HG03565 (cell line): ENCODE results near the gene CWC22.
"Not testable (repeated sequence)": the region's sequence is repeated elsewhere in the genome, so short reads cannot be mapped to it uniquely, and the experiment has no call there.

Experiments
- ATAC-seq: cut with Tn5 transposase; IDR thresholded peaks from one replicate; pipeline ENCODE4 v1.9.1; 2021; ENCODE audit warnings: mild to moderate bottlenecking, moderate library complexity; ENCODE audit not compliant: unreplicated experiment

The CWC22 gene

DNA sequence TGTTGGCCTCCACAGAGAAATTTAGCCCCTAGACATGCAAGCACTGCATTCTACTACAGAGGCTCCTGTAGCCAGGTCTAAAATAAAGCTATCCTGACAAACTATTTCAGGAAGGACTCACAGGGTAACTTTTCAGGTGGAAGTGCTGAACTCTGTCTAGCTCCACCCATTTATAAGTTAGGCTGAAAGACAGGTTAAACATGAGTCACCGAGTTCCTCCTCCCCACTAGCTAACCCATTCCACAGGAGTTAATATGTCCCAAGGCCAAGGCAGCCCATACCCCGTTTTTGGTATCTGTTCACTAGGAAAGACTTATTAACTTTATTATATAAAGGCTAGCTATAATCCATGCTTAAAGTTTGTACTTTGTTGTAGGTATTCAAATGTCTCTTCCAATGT, 3.5 kb downstream of the CWC22 start:
- ATAC-seq: no peak

DNA sequence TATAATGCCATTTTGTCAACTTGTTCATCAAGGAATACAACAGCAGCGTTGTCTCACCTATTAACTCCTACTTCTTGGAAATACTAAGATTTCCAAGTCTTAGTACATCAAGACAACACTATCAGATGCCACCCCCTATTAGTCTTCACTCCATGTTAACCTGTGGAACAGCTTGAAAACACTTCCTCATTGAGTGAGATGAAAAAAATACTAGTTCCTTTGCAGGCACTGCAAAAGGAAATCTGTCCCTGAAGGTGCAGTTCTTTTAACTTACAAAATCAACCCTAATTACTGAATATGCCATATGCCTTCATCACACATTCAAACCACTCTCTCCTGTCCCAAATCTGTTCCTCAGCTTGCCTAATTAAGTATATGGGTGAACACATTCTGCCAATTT, 4.0 kb downstream of the CWC22 start:
- ATAC-seq: no peak

DNA sequence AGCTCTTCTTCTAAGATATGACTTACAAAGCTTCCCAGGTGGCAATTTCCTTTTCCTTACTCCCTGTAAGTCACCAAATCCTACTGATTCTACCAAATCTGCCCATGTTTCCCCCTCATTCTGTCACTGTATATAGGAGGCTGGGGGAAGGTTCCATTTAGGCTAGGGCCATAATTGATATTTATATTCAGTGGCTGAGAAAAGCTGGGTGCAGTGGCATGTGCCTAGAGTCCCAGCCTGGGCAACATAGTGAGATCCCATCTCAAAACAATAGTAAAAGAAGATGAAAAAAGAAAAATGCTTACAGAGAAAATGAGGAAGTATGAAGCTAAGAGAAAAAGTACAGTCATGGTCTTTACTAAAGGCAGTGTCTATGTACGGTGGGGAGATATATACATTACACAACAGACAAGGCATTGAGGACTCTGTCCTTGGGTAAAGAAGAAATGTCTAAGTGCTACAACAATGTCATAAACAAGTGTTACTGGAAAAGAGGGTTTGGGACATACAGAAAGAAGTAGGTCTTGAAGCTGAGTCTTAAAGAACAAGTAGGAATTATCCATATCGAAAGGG, 4.8 kb downstream of the CWC22 start:
- no peak for ATAC-seq

DNA sequence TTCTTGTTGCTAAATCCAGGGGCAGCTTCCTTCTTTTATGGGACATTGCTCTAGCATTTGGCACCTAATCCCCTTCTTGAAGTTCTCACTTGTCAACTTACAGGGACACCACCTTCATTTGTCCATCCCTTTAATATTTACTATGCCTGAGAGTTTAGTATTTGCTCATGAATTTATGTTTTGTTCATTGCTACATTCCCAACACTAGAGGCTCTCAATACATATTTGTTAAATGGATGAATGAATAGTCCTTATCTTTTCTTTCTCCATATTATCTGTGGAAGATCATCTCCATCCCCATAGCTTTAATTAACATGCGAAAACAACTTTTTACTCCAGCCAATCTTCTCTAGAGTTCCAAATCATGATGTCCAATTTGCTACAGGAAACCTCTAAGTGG, 5.4 kb downstream of the CWC22 start:
- ATAC-seq: no peak

DNA sequence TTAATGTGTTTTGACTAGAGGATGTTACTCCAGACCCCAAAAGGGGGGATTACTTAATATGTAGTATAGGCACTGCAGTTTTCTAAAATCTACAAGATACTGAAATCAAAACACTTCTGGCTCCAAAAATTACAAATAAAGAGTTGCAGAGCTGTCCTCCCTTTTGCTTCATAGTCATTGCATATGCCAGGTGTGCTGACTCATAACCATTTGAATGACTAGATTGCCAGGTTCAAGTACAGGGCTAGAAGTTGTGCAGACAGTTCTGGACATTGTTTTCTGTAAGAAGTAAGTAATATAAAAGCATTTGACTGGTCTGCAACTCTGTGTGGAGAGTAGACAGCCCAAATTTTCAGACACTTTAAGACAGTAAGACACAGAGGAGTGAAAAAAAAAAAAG, 6.7 kb downstream of the CWC22 start:
- ATAC-seq: peak; percentile 36

DNA sequence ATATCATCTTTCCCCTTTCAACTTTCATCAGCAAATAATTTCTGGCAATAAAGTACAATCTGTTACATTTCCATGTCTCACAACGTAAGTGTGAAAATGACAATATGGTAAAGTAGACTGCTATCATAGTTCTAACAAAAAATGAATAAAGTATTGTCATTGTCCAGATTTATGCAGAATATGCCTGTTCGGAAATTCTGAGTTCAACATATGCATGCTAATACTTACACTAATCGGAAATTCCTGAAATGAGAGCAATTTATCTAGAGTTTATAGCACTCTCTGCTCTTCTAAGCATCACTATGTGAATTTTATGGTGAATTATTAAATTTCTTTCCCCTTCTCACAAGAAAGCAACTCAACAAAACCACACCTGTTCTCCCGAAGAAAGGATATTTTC, 8.1 kb downstream of the CWC22 start:
- ATAC-seq: no peak

DNA sequence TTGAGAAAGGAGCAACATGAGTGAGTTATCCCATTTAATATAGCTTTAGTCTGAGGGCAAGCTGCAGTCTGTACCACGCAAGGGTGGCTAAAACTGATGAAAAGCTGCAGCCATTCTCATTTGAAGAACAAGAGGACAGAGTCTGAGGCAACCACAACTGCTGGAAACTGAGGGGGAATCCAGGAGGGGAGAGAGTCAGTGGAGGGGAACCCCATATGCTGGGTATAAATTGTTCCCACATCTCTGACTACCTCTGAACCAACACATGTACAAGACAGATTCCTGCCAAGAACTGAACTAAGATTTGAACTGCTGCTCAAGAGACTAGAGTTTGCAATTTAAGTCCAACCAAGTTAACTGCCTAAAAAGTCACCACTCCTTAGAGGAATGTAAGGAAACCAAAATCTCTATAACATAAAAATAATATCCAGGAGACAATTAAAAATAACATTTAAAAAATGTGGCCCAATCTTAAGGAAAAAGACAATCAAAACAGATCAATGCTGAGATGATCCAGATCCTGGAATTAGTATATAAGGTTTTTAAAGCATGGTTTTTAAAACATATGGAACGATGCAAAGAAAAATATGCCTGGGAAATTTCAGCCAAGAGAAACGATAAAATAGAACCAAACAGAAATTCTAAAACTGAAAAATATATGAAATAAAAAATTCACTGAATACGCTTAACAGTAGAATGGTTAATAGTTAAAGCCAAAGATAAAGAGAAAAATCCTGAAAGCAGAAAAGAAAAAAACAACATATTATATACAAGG, 11.2 kb downstream of the CWC22 start:
- peak; percentile 39 for ATAC-seq

DNA sequence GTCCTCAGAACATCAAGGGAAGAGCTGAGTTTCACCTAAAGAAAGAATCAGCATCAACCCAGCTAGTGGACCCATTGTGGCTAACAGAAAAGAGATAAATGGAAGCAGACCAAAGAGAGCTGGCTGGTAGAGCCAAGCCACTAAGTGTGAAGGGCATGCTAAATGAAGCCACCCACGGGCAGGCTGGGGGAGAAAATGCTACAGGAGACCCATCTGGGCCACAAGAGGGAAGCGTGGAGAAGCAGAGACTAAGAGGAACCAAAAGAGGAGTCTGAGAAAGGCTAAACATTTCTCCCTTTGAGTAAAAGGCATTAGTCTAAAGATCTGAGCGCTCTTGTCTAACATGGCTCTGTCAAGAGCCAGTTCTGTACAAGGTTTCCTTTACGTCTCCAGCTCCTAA, 15.8 kb downstream of the CWC22 start:
- no peak for ATAC-seq

DNA sequence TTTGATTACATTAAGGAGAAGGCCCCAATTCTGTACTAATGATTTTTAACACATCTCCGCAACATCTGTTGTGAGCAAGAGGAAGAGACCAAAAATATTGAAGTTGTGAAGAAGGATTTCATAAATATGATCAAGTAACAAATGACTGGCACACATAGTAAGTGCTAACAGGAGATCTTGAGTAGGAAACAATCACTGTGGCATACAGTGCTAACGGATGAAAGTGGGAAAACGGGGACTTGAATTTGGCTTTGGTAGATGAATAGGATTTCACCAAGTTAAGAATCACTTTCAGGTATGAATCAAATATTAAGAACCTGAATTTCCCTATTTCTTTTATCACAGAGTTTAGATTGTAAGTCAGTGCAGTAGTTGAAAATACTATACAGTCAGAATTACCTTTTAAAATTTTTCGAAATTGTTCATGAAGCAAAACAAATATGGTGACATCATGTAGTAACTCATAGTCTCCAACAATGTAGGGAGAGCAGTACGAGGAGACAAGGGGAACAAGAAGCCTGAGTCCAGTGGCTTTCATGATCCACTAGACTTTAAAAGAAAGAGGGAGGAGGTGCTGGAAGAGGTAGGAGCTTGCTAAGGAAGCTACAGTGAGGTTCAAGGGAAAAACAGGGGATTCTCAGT, 16.3 kb downstream of the CWC22 start:
- no peak for ATAC-seq

DNA sequence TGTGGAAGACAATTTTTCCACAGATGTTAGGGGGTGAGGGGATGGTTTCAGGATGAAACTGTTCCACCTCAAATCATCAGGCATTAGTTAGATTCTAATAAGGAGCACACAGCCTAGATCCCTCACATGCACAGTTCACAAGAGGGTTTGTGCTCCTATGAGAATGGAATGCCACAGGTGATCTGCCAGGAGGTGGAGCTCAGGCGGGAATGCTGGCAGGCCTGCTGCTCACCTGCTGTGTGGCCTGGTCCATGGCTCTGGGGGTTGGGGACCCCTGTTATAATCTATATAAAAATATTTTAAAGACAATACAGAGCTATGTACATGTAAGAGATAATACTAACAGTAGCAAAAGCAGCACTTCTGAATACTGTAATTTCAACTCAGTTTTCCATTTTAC, 19.2 kb downstream of the CWC22 start:
- ATAC-seq: no peak

DNA sequence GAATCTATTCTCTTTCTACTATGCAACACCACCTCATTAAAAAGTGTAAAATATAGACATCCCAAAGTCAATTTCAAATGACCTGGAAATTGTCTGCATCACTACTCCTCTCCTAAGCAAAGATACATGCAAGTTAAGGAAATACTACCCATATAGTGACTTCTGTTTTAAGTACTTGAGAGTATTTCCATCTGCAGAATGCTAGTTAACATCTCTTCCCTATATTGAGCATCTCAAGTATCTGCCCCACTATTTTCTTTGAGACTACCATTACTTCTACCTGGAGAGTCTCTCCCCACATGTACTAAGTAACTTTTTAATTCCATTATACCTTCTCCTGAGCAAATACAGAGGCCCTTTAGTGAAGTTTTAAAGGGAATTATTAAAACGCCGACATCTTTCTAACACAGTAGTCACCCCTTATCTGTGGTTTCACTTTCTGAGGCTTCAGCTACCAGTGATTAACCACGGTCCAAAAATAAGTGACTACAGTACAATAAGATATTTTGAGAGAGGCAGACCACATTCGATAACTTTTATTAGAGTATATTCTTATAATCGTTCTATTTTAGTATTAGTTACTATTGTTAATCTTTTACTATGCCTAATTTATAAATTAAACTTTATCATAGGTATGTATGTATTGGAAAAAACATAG, 21.8 kb downstream of the CWC22 start:
- peak; percentile 93 for ATAC-seq

DNA sequence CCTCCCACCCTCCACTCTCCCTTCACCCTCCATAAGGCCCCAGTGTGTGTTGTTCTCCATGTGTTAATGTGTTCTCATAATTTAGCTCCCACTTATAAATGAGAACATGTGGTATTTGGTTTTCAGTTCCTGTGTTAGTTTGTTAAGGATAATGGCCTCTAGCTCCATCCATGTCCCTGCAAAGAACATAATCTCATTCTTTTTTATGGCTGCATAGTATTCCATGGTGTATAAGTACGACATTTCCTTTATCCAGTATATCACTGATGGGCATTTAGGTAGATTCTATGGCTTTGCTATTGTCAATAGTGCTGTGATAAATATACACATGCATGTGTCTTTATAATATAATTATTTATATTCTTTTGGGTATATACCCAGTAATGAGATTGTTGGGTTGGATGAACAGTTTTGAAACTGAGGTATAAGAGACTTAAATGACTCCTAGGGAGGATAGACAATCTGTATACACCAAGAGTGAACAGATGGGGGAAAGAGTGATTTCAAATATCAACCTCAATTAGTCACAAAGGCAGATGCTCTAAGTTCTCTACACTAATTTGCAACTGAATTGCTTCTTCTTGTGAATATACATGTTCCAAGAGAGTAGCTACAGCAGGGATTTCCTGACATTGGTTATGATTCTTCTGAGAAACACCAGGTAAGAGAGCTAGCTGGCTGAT, 23.7 kb downstream of the CWC22 start:
- ATAC-seq: no peak

DNA sequence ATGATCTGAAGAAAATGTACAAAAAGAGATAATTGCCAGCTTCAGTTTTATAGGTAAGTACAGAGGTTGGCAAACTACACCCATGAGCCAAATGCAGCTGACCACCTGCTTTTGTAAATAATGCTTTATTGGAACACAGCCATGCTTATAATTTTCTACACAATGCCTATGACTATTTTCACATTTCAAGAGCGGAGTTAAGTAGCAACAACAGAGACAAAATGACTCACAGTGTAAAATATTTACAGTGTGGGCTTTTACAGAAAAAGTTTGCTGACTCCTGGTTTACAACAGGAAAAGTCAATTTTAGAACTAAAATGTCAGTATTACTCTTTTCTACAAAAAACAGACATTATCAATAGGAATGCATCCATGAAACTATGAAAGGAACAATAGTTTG, 26.0 kb downstream of the CWC22 start:
- ATAC-seq: no peak

DNA sequence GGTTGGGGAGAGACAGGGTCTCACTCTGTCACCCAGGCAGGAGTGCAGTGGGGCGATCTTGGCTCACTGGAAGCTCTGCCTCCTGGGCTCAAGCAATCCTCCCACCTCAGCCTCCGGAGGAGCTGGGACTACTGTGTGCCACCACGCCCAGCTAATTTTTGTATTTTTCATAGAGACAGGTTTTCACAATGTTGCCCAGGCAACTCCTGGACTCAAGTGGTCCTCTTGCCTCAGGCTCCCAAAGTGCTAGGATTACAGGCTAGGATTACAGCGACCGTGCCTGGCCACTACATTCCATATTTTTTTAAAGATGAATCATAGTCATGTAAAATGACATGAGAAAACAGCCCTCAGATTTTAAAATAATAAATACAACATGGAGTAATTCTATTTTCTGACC, 32.3 kb downstream of the CWC22 start:
- ATAC-seq: no peak

DNA sequence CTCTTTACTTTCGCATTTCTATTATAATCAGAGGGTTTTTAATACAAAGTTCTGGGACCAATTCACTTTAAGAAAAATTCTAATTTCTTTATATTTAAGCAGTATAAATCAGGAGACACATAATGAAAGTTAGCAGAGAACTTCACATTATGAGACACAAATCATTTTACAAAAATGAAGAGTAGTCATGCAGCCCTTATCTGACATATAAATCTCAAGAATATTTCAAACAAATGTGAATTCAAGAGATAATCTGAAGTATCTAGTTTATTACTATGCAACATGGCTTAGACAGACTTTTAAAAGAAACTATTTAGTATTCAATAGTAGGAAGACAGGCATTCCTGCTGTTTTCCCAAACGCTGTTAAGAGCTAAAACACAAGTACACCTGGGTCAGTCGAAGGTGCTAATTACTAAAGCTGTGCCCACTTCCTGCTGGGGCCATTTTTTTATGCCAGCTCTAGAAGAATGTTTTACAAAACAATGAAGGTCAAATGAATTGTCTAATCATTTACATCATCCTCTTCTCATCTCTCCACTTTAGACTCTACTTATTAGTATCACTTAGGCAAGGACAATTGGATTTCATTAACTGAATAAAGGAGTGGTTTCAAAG, 40.2 kb downstream of the CWC22 start:
- no peak for ATAC-seq

DNA sequence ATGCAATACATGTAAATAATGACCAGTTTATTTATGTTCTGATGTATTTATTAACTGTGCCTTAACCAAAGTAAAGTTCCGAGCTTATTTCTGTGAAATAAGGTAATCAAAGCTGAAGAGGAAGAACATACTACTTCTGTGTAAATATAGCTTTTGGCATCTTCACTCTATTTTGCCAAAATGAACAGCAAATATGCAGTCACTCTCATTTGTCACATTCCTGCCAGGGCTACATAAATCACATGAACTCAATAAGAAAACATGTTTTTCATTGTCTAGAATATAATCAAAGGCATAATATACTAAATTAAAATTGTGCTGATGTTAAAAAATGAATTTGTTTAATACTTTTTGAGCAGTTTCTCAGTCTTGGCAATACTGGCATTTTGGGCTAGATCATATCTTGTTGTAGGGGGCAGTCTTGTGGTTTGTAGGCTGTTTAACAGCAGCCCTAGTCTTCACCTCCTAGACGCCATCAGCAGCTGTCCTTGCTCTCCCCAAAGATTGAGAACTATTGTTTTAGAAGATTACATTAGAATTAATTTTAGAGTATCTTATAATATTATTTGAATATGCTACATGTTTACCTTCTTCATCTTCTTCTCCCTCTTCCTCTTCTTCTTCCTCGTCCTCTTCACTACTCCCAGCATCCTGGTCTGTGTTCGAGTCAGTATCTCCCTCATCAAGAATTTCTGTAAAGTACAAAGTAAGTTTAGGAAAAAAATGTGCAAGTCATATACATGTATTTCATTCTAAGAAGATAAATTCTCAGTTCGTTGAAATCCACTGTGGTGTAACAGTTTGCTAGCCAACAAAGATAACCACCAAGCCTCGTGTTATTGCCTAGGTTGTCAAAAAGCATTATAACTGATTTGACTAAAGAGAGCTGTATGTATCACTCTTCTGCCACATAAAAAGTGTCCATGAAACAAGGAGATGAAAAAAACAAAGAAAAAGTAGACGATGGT, 41.5 kb downstream of the CWC22 start:
- ATAC-seq: no peak

DNA sequence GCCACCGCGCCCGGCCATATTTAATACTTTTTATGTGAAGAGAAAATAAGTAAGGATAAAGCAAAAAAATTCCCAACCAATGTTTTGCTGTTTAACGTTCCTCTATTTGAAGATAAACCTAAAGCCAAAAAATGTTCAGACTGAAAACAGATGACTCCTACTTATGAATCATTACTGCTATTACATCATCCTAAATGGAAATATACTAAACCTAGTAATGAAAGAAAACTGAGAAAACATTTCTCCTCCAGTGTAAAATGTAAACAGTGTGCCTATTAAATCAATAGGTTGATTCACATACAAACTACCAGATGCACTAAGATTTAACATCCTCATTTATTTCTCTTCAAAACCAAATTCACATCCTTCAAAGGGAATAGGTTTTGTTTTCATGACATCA, 43.5 kb downstream of the CWC22 start:
- ATAC-seq: no peak

DNA sequence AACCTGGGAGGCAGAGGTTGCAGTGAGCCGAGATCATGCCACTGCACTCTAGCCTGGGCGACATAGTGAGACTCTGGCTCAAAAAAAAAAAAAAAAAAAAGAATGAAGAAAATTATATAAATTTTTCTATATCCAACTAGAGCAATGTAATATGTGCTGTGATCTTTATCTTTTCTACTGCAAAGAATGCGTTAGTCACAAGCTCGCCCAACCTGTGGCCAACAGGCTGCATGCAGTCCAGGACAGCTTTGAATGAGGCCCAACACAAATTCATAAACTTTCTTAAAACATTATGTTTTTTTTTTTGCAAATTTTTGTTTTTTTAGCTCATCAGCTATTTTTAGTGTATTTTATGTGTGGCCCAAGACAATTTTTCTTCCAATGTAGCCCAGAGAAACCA, 48.8 kb downstream of the CWC22 start:
- ATAC-seq: not testable (repeated sequence)

DNA sequence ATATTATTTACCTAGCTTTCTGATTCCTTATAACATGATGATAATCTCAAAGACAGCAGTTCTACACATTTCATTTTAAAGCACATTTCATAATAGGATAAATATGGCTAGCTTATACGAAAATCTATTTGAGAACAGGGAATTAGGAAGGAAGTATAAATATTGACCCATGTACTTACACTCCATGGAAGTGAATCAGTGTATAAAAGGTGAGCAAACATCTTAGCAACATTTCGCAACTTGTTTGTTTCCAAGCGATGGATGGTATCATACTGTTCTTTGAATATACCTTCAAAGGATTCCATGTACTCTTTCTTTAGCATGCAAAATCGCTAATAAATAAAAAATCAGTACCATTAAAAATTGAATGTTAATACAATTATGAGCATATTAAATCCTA, 53.1 kb downstream of the CWC22 start:
- ATAC-seq: no peak

DNA sequence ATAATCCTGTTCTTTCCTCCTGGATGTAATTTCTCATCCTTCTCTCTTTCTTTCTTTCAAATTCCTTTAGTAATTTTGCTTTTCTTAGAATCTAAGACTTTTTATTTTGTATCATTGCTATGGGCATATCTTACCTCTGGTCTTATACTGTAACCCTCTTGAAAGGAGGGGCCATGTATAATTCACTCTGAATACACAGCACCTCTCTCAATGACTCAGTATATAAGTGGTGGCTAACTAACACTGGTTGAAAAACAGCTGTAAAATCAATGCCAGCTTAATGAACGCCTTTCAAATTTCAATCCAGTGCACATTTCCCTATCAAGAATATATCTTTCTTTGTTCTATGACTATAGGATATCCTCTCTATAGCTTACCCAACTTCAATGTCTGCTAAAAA, 53.7 kb downstream of the CWC22 start:
- no peak for ATAC-seq
